ENCODE data around the gene PYCARD. TPM values are rescaled to one million over a fixed set of nuclear protein-coding genes. Genes with fewer than 3 reads are reported as not detected.

Gene PYCARD
- total RNA-seq, 1 experiment from 2014 or later = not detected

DNA sequence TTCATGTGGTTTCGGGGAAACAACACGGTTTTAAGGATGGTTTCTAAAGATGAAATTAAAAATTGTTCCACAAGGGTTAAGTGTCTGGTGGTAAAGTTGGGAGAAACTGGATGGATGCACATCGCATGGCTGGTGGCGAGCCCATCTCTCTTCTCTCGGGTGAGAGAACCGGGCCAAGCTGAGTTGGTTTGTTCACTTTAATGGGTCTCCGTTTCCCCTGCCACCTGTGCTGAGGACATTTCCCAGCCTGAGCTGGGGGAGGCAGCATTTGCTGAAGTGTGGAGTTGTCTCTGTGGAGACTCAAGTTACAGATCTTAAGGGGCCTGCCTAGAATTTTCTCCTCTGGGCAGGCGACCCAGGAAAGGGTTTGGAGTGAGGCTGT lies 14.8 kb downstream of the PYCARD start:
- intact Hi-C loops (cut with micrococcal nuclease) = no loop called here
- POLR2A ChIA-PET = no interaction called here

DNA sequence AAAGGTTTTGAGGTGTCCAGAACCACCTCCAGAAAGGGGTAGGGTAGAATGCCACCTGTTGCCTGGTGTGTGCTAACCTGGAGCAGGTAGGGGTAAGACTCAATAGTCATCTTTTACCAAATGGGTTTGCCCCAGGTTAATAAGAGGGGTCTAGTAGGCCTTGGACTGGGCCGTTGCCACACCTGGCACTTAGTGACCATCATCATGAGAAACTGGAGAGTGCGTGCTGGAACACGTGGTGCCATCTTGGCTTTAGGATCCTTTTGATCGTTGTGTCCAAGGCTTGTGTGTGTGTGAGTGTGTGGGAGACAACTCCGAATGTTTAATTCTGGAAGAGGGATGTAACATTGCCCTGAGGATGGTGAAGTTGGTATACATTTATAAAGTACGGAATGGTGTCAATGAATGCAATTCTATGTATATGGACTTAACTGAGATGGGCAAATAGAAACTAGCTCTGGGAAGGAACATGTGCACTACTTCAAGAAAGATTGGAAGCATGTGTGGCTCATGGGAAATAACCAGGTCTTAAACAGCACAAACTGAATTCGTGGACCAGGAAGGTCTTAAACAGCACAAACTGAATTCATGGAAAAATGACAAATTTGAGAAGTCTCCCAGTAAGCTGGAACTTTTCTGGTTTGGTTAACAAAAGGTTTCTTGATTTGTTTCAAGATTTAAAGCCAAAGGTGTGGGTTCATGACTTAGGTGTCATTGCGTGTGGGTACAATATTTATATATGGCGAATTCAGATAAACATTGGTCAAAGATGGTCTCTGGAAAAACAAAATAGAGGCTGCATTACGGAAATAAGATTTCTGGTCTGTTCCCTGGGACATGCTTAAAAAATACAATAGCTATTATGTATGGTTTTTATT lies 15.4 kb downstream of the PYCARD start:
- H4K20me1 ChIP-seq (ENCODE audit: insufficient read depth) = peaks cover 88% of the 10 kb centered on the region
- POLR2A ChIA-PET = no interaction called here
- H3K9me2 ChIP-seq (ENCODE audit: insufficient read depth) = no peaks in the 10 kb centered on the region
- ATAC-seq (no peak), DNase-seq (ENCODE audit: low read depth, low spot score) (no peak)
- no peak overlapping the region for H3K4me2 ChIP-seq (ENCODE audit: low read length)
- no peak overlapping the region for H3K4me3 ChIP-seq (replicated peaks in 1 of 2; ENCODE audit: low read depth in 1 of 2, low read length in 2 of 2)
- no peak overlapping the region for H3K27ac ChIP-seq (ENCODE audit: low read depth, low read length)
- no peaks in the 10 kb centered on the region for H3K9me3 ChIP-seq (ENCODE audit: control insufficient read depth in 1 of 2, insufficient read depth in 1 of 2, low read depth in 1 of 2, low read length in 2 of 2)
- H3K9ac ChIP-seq (ENCODE audit: low read length) = no peak overlapping the region
- peaks cover 0 to 5% of the 10 kb centered on the region in 2 experiments; a peak in 3 of 4 replicates for H3K4me1 ChIP-seq (ENCODE audit: control insufficient read depth in 1 of 2, insufficient read depth in 2 of 2, low read length in 2 of 2)
- RAD21 ChIA-PET (ENCODE audit: low non-redundant PET in 1 of 2, low total read pairs in 2 of 2, uncharacterized antibody in 2 of 2, unreplicated experiment in 2 of 2) = no interaction called here
- no TSS peak for BruUV-seq (replicated peaks)
- intact Hi-C loops (cut with micrococcal nuclease) = no loop called here
- peaks cover 100% of the 10 kb centered on the region for H3K79me2 ChIP-seq (ENCODE audit: insufficient read depth, low read length)
- CTCF ChIA-PET = no interaction called here
- no peak overlapping the region for H2AFZ ChIP-seq (ENCODE audit: low read depth, low read length, poor library complexity, severe bottlenecking)
- H3K36me3 ChIP-seq (ENCODE audit: control insufficient read depth in 1 of 2, insufficient read depth in 2 of 2, low read length in 2 of 2) = peaks cover 91 to 100% of the 10 kb centered on the region in 2 experiments
- H3K27me3 ChIP-seq (ENCODE audit: insufficient read depth, low read length) = no peaks in the 10 kb centered on the region
- TF ChIP-seq FOSL1 (IDR thresholded peaks at IDR 0.05; ENCODE audit: low read depth) (no peak), SIN3A (IDR thresholded peaks at IDR 0.05; ENCODE audit: low read depth) (no peak), EZH2phosphoT487 (IDR thresholded peaks at IDR 0.05; ENCODE audit: borderline replicate concordance) (no peak), RAD21 (IDR thresholded peaks at IDR 0.05; ENCODE audit: low read depth) (no peak), SP1 (IDR thresholded peaks at IDR 0.05; ENCODE audit: low read depth) (no peak), YY1 (IDR thresholded peaks at IDR 0.05; ENCODE audit: extremely low read depth, insufficient replicate concordance, low read depth, low read length) (no peak), EGR1 (IDR thresholded peaks at IDR 0.05; ENCODE audit: low read depth) (no peak), SRF (IDR thresholded peaks at IDR 0.05; ENCODE audit: low read depth) (no peak), CBX3 (IDR thresholded peaks at IDR 0.05; ENCODE audit: low read depth) (no peak), ZFX (IDR thresholded peaks at IDR 0.05) (no peak), JUND (IDR thresholded peaks at IDR 0.05) (no peak)
- TF ChIP-seq, protein P1, sequence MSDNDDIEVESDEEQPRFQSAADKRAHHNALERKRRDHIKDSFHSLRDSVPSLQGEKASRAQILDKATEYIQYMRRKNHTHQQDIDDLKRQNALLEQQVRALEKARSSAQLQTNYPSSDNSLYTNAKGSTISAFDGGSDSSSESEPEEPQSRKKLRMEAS (IDR thresholded peaks at IDR 0.05) = no peak
- TF ChIP-seq, protein P2, sequence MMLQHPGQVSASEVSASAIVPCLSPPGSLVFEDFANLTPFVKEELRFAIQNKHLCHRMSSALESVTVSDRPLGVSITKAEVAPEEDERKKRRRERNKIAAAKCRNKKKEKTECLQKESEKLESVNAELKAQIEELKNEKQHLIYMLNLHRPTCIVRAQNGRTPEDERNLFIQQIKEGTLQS (IDR thresholded peaks at IDR 0.05) = no peak
- TF ChIP-seq, protein P3, sequence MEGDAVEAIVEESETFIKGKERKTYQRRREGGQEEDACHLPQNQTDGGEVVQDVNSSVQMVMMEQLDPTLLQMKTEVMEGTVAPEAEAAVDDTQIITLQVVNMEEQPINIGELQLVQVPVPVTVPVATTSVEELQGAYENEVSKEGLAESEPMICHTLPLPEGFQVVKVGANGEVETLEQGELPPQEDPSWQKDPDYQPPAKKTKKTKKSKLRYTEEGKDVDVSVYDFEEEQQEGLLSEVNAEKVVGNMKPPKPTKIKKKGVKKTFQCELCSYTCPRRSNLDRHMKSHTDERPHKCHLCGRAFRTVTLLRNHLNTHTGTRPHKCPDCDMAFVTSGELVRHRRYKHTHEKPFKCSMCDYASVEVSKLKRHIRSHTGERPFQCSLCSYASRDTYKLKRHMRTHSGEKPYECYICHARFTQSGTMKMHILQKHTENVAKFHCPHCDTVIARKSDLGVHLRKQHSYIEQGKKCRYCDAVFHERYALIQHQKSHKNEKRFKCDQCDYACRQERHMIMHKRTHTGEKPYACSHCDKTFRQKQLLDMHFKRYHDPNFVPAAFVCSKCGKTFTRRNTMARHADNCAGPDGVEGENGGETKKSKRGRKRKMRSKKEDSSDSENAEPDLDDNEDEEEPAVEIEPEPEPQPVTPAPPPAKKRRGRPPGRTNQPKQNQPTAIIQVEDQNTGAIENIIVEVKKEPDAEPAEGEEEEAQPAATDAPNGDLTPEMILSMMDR (IDR thresholded peaks at IDR 0.05 in 2 of 3, conservative IDR thresholded peaks at IDR 0.05 in 1 of 3; ENCODE audit: borderline replicate concordance in 1 of 3, insufficient read depth in 1 of 3, low read depth in 2 of 3, low read length in 2 of 3) = no peak

More for the DNA sequence above, 14.8 kb downstream of the PYCARD start:
- H3K27ac ChIP-seq (ENCODE audit: low read depth, low read length) = no peak overlapping the region
- no peak overlapping the region for H2AFZ ChIP-seq (ENCODE audit: low read depth, low read length, poor library complexity, severe bottlenecking)
- peaks cover 100% of the 10 kb centered on the region for H3K79me2 ChIP-seq (ENCODE audit: insufficient read depth, low read length)
- no peaks in the 10 kb centered on the region for H3K4me1 ChIP-seq (ENCODE audit: control insufficient read depth in 1 of 2, insufficient read depth in 2 of 2, low read length in 2 of 2)
- ATAC-seq (no peak), DNase-seq (ENCODE audit: low read depth, low spot score) (no peak)
- no peaks in the 10 kb centered on the region for H3K9me2 ChIP-seq (ENCODE audit: insufficient read depth)
- ChIA-PET CTCF (no interaction called here), RAD21 (ENCODE audit: low non-redundant PET in 1 of 2, low total read pairs in 2 of 2, uncharacterized antibody in 2 of 2, unreplicated experiment in 2 of 2) (no interaction called here)
- BruUV-seq (replicated peaks) = no TSS peak
- no peaks in the 10 kb centered on the region for H3K27me3 ChIP-seq (ENCODE audit: insufficient read depth, low read length)
- H4K20me1 ChIP-seq (ENCODE audit: insufficient read depth) = peaks cover 88% of the 10 kb centered on the region
- peaks cover 90 to 99% of the 10 kb centered on the region in 2 experiments for H3K36me3 ChIP-seq (ENCODE audit: control insufficient read depth in 1 of 2, insufficient read depth in 2 of 2, low read length in 2 of 2)
- no peak overlapping the region for H3K9ac ChIP-seq (ENCODE audit: low read length)
- H3K9me3 ChIP-seq (ENCODE audit: control insufficient read depth in 1 of 2, insufficient read depth in 1 of 2, low read depth in 1 of 2, low read length in 2 of 2) = no peaks in the 10 kb centered on the region
- H3K4me3 ChIP-seq (replicated peaks in 1 of 2; ENCODE audit: low read depth in 1 of 2, low read length in 2 of 2) = no peak overlapping the region
- H3K4me2 ChIP-seq (ENCODE audit: low read length) = no peak overlapping the region
- TF ChIP-seq, protein P4, sequence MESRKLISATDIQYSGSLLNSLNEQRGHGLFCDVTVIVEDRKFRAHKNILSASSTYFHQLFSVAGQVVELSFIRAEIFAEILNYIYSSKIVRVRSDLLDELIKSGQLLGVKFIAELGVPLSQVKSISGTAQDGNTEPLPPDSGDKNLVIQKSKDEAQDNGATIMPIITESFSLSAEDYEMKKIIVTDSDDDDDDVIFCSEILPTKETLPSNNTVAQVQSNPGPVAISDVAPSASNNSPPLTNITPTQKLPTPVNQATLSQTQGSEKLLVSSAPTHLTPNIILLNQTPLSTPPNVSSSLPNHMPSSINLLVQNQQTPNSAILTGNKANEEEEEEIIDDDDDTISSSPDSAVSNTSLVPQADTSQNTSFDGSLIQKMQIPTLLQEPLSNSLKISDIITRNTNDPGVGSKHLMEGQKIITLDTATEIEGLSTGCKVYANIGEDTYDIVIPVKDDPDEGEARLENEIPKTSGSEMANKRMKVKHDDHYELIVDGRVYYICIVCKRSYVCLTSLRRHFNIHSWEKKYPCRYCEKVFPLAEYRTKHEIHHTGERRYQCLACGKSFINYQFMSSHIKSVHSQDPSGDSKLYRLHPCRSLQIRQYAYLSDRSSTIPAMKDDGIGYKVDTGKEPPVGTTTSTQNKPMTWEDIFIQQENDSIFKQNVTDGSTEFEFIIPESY (IDR thresholded peaks at IDR 0.05; ENCODE audit: extremely low read depth, insufficient replicate concordance, low read length) = no peak
- peak; percentile 33; the same call in 1 of the 2 replicates for TF ChIP-seq POLR2AphosphoS5 (IDR thresholded peaks at IDR 0.05; ENCODE audit: low read depth, low read length)

Data from HCT116 (cell line).